Lung (tissue), 12 donors: Measurements from ENCODE around the gene ENPP4. TPM values are rescaled to one million over a fixed set of nuclear protein-coding genes. Genes with fewer than 3 reads are reported as not detected.

Experiments
- ATAC-seq: fragments of 200-7000 bp; cut with Tn5 transposase; one replicate; pipeline ENCODE4 v1.9.1; 2020; ENCODE audit warnings: moderate number of reproducible peaks; ENCODE audit not compliant: insufficient read depth, low FRiP score
- DNase-seq, 3 donors: peaks; one replicate each; pipeline ENCODE4 v3.0.0-alpha.2; 2013 to 2017
- H3K27ac ChIP-seq, 2 donors: one replicate each; pipeline ENCODE4 v1.5.1; 2013; ENCODE audit warnings: mild to moderate bottlenecking in 2 of 2, moderate library complexity in 2 of 2, control low read depth in 1 of 2, inconsistent platforms in 1 of 2, low read depth in 1 of 2, low read length in 1 of 2
- H3K27me3 ChIP-seq, 3 donors: one replicate each; pipeline ENCODE4 v1.5.1; 2013; ENCODE audit warnings: low read length in 2 of 3; ENCODE audit not compliant: control insufficient read depth in 3 of 3, insufficient read depth in 3 of 3
- H3K36me3 ChIP-seq, 4 donors: one replicate each; pipeline ENCODE4 v1.5.1; 2013; ENCODE audit warnings: low read length in 4 of 4, mild to moderate bottlenecking in 1 of 4, moderate library complexity in 1 of 4; ENCODE audit not compliant: control insufficient read depth in 4 of 4, insufficient read depth in 4 of 4
- H3K4me1 ChIP-seq, 5 donors: one replicate each; pipeline ENCODE4 v1.5.1; 2013; ENCODE audit warnings: low read length in 5 of 5, mild to moderate bottlenecking in 2 of 5, moderate library complexity in 1 of 5; ENCODE audit not compliant: control insufficient read depth in 5 of 5, insufficient read depth in 5 of 5
- H3K4me3 ChIP-seq: one replicate; pipeline ENCODE4 v1.5.1; 2013; ENCODE audit warnings: mild to moderate bottlenecking, control low read depth, moderate library complexity
- H3K9ac ChIP-seq, 2 donors: one replicate each; pipeline ENCODE4 v1.5.1; 2013; ENCODE audit warnings: low read length in 2 of 2, control low read depth in 1 of 2; ENCODE audit not compliant: insufficient read depth in 1 of 2
- H3K9me3 ChIP-seq, 4 donors: one replicate each; pipeline ENCODE4 v1.5.1; 2013; ENCODE audit warnings: low read length in 3 of 4, mild to moderate bottlenecking in 1 of 4, moderate library complexity in 1 of 4; ENCODE audit not compliant: control insufficient read depth in 4 of 4, insufficient read depth in 3 of 4
- CTCF ChIP-seq: IDR thresholded peaks from 2 replicates; pipeline ENCODE4 v1.5.1; 2012; ENCODE audit warnings: mild to moderate bottlenecking; ENCODE audit errors: control extremely low read depth, extremely low read depth
- WGBS, 2 donors: extraction: QIAGEN DNeasy Blood & Tissue Kit; methylation state at CpG; one replicate each; pipeline ENCODE4 v1.1.7; 2013; 5-methylcytosine and 5-hydroxymethylcytosine counted together
- polyA plus RNA-seq, 2 donors: library from polyadenylated mRNA; stranded (reverse); fragments of 200-250 nt; gene quantifications; one replicate each; pipeline ENCODE4 v1.2.1, GENCODE V29; 2013
- total RNA-seq, 2 donors: library from RNA; depleted of rRNA in 1 of 2; stranded (reverse); fragments of >200 nt in 1 of 2; gene quantifications; one replicate each; pipeline ENCODE4 v1.2.1, GENCODE V29; 2014 to 2021
- donor health status: control.
- donor health status: control.
- donor health status: Bipolar disorder and iron deficiency.
- donor health status: healthy.
- donor health status: DM: yes; HTN: yes; CAD: no.

ENPP4 gene
- total and polyA plus RNA-seq, 4 donors = 6.8 to 30.5 (median 22.8) TPM

DNA sequence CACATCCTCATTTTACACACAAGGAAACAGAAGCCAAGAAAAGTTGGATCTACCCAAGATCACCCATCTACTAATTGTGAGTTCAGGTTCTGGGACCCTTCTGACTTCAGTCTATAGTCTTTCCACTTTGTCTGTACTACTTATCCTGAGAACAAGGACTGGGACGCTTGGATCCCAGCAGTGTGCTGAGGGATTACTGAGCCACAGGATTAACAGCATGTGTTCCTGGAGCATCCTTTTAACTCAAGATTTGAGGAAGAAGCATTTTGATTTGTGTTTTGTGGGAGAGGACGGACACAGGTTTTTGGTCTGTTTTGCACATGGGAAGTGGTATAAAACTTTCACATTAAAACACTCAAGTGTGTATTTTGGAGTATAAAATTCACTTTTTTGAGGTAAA lies 4.4 kb downstream of the ENPP4 start:
- TF ChIP-seq CTCF = no peak
- peaks cover 0 to 7% (median 4%) of the 10 kb centered on the region in 3 donors for H3K27me3 ChIP-seq
- DNase-seq (no peak), ATAC-seq (no peak)
- no peaks in the 10 kb centered on the region for H3K9me3 ChIP-seq
- no peak overlapping the region for H3K9ac ChIP-seq
- no peaks in the 10 kb centered on the region for H3K36me3 ChIP-seq
- H3K27ac ChIP-seq = peak overlapping the region in 1 of 2 donors; percentile 12
- 80 to 81% methylated on average over 2 of the region's 2 CpGs for WGBS, 2 donors
- peaks cover 0 to 22% (median 2%) of the 10 kb centered on the region in 5 donors for H3K4me1 ChIP-seq
- H3K4me3 ChIP-seq = no peak overlapping the region

GRCh38 chr6:46135176-46135575 lies 5.4 kb downstream of the ENPP4 start:
- peaks cover 0 to 2% (median 0%) of the 10 kb centered on the region in 3 donors for H3K27me3 ChIP-seq
- no peaks in the 10 kb centered on the region for H3K36me3 ChIP-seq
- no peak for TF ChIP-seq CTCF
- DNase-seq (no peak), ATAC-seq (no peak)
- no peak overlapping the region for H3K27ac ChIP-seq
- H3K9me3 ChIP-seq = no peaks in the 10 kb centered on the region
- no peak overlapping the region for H3K4me3 ChIP-seq
- H3K4me1 ChIP-seq = peaks cover 0 to 24% (median 0%) of the 10 kb centered on the region in 5 donors
- WGBS, 2 donors = 75 to 82% methylated on average over 1 of the region's 1 CpG
- no peak overlapping the region for H3K9ac ChIP-seq

DNA sequence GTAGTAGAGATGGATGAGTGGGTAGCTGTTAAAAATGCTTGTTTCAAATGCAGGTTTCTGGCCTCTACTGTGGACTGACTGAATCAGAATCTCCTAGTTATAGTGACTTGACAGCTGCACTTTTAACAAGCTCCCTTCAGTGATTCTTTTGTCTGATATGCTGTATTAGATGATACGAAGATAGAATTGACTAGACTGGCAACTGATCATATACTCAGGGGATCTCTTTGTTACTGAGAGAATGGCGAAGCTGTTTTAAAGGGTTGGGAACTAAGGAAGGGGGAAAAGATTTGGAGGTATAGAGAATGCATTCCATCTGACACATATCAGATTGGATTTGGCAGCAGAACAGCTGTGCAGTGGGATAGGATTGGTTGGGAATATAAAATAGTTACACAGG lies 7.0 kb downstream of the ENPP4 start:
- no peak overlapping the region for H3K9ac ChIP-seq
- ATAC-seq = no peak
- no peaks in the 10 kb centered on the region for H3K36me3 ChIP-seq
- no peak overlapping the region for H3K4me3 ChIP-seq
- 90 to 95% methylated on average over 2 of the region's 2 CpGs for WGBS, 2 donors
- H3K9me3 ChIP-seq = no peaks in the 10 kb centered on the region
- H3K27me3 ChIP-seq = peaks cover 0 to 2% (median 0%) of the 10 kb centered on the region in 3 donors
- no peak overlapping the region for H3K27ac ChIP-seq
- DNase-seq = no peak
- no peak for TF ChIP-seq CTCF
- peaks cover 0 to 21% (median 0%) of the 10 kb centered on the region in 5 donors for H3K4me1 ChIP-seq

- no peak for TF ChIP-seq CTCF
Observed at GRCh38 chr6:46137387-46137786, 7.6 kb downstream of the ENPP4 start.

More at GRCh38 chr6:46137387-46137786, 7.6 kb downstream of the ENPP4 start:
- Histone ChIP-seq H3K9ac (no peak overlapping the region), H3K9me3 (no peaks in the 10 kb centered on the region), H3K27me3 (peaks cover 0 to 2% (median 0%) of the 10 kb centered on the region in 3 donors), H3K4me1 (peaks cover 0 to 21% (median 0%) of the 10 kb centered on the region in 5 donors), H3K36me3 (no peaks in the 10 kb centered on the region), H3K4me3 (no peak overlapping the region), H3K27ac (no peak overlapping the region)
- no peak for DNase-seq
- no peak for ATAC-seq
- 88 to 97% methylated on average over 2 of the region's 2 CpGs for whole genome bisulfite sequencing, 2 donors
